HepG2 (cell line): ENCODE data around the gene USP35. TPM values are rescaled to one million over a fixed set of nuclear protein-coding genes. Genes with fewer than 3 reads are reported as not detected.

Source experiments
- ARNT ChIP-seq: fragments of 450-650 bp; IDR thresholded peaks from 2 replicates; pipeline ENCODE4 v1.6.1; 2017
- ATF7-NPFF ChIP-seq: sonication (generic); formaldehyde crosslinking; IDR thresholded peaks from 2 replicates; pipeline ENCODE4 v1.8.1; 2023; ENCODE audit warnings: mild to moderate bottlenecking, low read depth, missing genetic modification reagents, moderate library complexity
- ELF1 ChIP-seq: sonication (generic); formaldehyde crosslinking; IDR thresholded peaks from 2 replicates; pipeline ENCODE4 v1.4.0; 2020; ENCODE audit warnings: missing genetic modification reagents
- ELF3 ChIP-seq: IDR thresholded peaks from 2 replicates; pipeline ENCODE4 v1.6.1; 2016; ENCODE audit warnings: missing genetic modification reagents, missing compliant biosample characterization
- FOXK1 ChIP-seq: sonication (generic); formaldehyde crosslinking; IDR thresholded peaks from 2 replicates; pipeline ENCODE4 v1.4.0; 2020; ENCODE audit warnings: low read depth, missing genetic modification reagents, borderline replicate concordance
- HMG20A ChIP-seq: IDR thresholded peaks from 2 replicates; pipeline ENCODE4 v1.6.1; 2016; ENCODE audit warnings: borderline replicate concordance
- TBX2 ChIP-seq: sonication (generic); formaldehyde crosslinking; IDR thresholded peaks from 2 replicates; pipeline ENCODE4 v1.5.0; 2020; ENCODE audit warnings: missing genetic modification reagents, mild to moderate bottlenecking, borderline replicate concordance
- ZMYM4 ChIP-seq: sonication (generic); formaldehyde crosslinking; IDR thresholded peaks from 2 replicates; pipeline ENCODE4 v1.8.1; 2023; ENCODE audit warnings: mild to moderate bottlenecking, missing genetic modification reagents
- ZNF549 ChIP-seq: sonication (generic); formaldehyde crosslinking; IDR thresholded peaks from 2 replicates; pipeline ENCODE4 v1.5.0; 2020; ENCODE audit warnings: missing genetic modification reagents
- polyA plus RNA-seq, 8 experiments: library from polyadenylated mRNA; depleted of rRNA in 3 of 8; stranded (reverse) in 7 of 8; unstranded in 1 of 8; fragments of >200 nt; fragmentation: Illumina TruSeq in 4 of 8; extraction: Trizol in 4 of 8; gene quantifications; 2 replicates each; pipeline versions ENCODE4 v1.2.1 to v1.2.3, GENCODE V29; 2011 to 2016; ENCODE audit warnings: low read depth in 4 of 8, missing spikeins in 1 of 8, mixed read lengths in 1 of 8; ENCODE audit not compliant: insufficient read depth in 1 of 8
- total RNA-seq, 5 experiments: library from RNA; depleted of rRNA; stranded (reverse); fragments of >200 nt; fragmentation: Illumina TruSeq; extraction: Trizol; gene quantifications; 2 replicates each; pipeline ENCODE4 v1.2.3, GENCODE V29; 2016; ENCODE audit warnings: low read depth in 1 of 5
- TF ChIP-seq, protein P1 (sequence below): fragments of 450-650 bp; IDR thresholded peaks from 2 replicates; pipeline ENCODE4 v1.6.1; 2017; ENCODE audit warnings: mild to moderate bottlenecking
- TF ChIP-seq, protein P2 (sequence below): IDR thresholded peaks from 2 replicates; pipeline ENCODE4 v1.6.1; 2016; ENCODE audit warnings: low read depth, missing genetic modification reagents, missing compliant biosample characterization

USP35 gene
- total and polyA plus RNA-seq, 2 of the 13 experiments (the other 11 are each of a cell fraction or from before 2014, with no cell fraction given), result 4.6 to 7.7 TPM

DNA sequence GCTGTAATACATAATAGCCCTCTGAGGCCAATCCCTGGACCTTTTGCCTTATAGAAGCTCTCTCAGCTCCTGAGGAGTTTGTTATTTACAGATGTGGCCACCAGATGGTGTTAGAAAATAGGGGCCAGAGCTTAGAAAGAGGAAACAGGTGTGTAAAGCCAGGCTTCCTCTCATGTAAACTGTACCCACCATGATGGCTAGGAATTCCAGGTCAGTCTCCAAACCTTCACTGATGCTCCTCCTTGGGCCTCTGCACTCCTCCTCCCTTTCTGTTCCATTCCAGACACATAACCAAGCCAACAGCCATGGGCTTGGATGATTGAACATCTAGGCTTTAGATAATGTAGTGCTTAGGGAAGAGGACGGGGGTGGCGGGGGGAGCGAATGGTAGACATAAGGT, 39.7 kb downstream of the USP35 start (continued):
- TF ChIP-seq, protein P1, sequence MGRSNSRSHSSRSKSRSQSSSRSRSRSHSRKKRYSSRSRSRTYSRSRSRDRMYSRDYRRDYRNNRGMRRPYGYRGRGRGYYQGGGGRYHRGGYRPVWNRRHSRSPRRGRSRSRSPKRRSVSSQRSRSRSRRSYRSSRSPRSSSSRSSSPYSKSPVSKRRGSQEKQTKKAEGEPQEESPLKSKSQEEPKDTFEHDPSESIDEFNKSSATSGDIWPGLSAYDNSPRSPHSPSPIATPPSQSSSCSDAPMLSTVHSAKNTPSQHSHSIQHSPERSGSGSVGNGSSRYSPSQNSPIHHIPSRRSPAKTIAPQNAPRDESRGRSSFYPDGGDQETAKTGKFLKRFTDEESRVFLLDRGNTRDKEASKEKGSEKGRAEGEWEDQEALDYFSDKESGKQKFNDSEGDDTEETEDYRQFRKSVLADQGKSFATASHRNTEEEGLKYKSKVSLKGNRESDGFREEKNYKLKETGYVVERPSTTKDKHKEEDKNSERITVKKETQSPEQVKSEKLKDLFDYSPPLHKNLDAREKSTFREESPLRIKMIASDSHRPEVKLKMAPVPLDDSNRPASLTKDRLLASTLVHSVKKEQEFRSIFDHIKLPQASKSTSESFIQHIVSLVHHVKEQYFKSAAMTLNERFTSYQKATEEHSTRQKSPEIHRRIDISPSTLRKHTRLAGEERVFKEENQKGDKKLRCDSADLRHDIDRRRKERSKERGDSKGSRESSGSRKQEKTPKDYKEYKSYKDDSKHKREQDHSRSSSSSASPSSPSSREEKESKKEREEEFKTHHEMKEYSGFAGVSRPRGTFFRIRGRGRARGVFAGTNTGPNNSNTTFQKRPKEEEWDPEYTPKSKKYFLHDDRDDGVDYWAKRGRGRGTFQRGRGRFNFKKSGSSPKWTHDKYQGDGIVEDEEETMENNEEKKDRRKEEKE, result no peak
- TF ChIP-seq ELF3 (CRISPR knock-in tag) (peak; percentile 58; the same call in 1 of the 2 replicates), ATF7-NPFF (CRISPR knock-in tag) (no peak), ELF1 (CRISPR knock-in tag) (no peak), ARNT (no peak), ZMYM4 (CRISPR knock-in tag) (peak; percentile 42; the same call in 1 of the 2 replicates), FOXK1 (CRISPR knock-in tag) (peak; percentile 25; the same call in 1 of the 2 replicates), ZNF549 (CRISPR knock-in tag) (no peak), TBX2 (CRISPR knock-in tag) (no peak), HMG20A (no peak)
- TF ChIP-seq, protein P2, sequence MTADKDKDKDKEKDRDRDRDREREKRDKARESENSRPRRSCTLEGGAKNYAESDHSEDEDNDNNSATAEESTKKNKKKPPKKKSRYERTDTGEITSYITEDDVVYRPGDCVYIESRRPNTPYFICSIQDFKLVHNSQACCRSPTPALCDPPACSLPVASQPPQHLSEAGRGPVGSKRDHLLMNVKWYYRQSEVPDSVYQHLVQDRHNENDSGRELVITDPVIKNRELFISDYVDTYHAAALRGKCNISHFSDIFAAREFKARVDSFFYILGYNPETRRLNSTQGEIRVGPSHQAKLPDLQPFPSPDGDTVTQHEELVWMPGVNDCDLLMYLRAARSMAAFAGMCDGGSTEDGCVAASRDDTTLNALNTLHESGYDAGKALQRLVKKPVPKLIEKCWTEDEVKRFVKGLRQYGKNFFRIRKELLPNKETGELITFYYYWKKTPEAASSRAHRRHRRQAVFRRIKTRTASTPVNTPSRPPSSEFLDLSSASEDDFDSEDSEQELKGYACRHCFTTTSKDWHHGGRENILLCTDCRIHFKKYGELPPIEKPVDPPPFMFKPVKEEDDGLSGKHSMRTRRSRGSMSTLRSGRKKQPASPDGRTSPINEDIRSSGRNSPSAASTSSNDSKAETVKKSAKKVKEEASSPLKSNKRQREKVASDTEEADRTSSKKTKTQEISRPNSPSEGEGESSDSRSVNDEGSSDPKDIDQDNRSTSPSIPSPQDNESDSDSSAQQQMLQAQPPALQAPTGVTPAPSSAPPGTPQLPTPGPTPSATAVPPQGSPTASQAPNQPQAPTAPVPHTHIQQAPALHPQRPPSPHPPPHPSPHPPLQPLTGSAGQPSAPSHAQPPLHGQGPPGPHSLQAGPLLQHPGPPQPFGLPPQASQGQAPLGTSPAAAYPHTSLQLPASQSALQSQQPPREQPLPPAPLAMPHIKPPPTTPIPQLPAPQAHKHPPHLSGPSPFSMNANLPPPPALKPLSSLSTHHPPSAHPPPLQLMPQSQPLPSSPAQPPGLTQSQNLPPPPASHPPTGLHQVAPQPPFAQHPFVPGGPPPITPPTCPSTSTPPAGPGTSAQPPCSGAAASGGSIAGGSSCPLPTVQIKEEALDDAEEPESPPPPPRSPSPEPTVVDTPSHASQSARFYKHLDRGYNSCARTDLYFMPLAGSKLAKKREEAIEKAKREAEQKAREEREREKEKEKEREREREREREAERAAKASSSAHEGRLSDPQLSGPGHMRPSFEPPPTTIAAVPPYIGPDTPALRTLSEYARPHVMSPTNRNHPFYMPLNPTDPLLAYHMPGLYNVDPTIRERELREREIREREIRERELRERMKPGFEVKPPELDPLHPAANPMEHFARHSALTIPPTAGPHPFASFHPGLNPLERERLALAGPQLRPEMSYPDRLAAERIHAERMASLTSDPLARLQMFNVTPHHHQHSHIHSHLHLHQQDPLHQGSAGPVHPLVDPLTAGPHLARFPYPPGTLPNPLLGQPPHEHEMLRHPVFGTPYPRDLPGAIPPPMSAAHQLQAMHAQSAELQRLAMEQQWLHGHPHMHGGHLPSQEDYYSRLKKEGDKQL (CRISPR knock-in tag), result no peak
